HEK293 (cell line): ENCODE results near the gene SLC22A9.

Source experiments
- CTCF ChIA-PET: fragments of 350-600 bp; formaldehyde crosslinking; extraction: SDS; loops from one replicate; lab custom pipeline; 2021; ENCODE audit warnings: antibody characterized with exemption; lab: Yijun Ruan, JAX
- POLR2A ChIA-PET: fragments of 300-600 bp; formaldehyde crosslinking; extraction: SDS; loops from one replicate; lab custom pipeline; 2020; ENCODE audit warnings: antibody characterized with exemption, inconsistent platforms; lab: Yijun Ruan, JAX
- H3K27ac ChIP-seq: fragments of 200-500 bp; sonication (Bioruptor generic); 2 replicates; pipeline ENCODE4 v1.5.1; 2014; ENCODE audit warnings: low read depth, low read length, control low read depth, inconsistent platforms; ENCODE audit errors: extremely low read depth
- H3K36me3 ChIP-seq, 2 experiments: fragments of 200-500 bp in 1 of 2; sonication (Bioruptor generic) in 1 of 2; 1 replicate in 1 of 2; 2 replicates in 1 of 2; pipeline ENCODE4 v1.5.1; 2014 to 2017; ENCODE audit warnings: inconsistent platforms in 2 of 2, low read length in 2 of 2; ENCODE audit not compliant: control insufficient read depth in 2 of 2, insufficient read depth in 1 of 2
- H3K4me1 ChIP-seq: fragments of 200-500 bp; sonication (Bioruptor generic); 2 replicates; pipeline ENCODE4 v1.5.1; 2014; ENCODE audit warnings: mild to moderate bottlenecking, low read length, inconsistent platforms; ENCODE audit not compliant: control insufficient read depth, insufficient read depth
- H3K4me3 ChIP-seq: 2 replicates; pipeline ENCODE4 v1.5.1; 2011; ENCODE audit warnings: low read depth, mild to moderate bottlenecking, control low read depth, low read length, moderate library complexity
- H3K9me3 ChIP-seq: fragments of 200-500 bp; sonication (Bioruptor generic); 2 replicates; pipeline ENCODE4 v1.5.1; 2014; ENCODE audit warnings: low read depth, low read length, inconsistent platforms; ENCODE audit not compliant: control insufficient read depth, insufficient read depth
- KLF1 ChIP-seq: fragments of 450-650 bp; formaldehyde crosslinking; IDR thresholded peaks from 2 replicates; pipeline ENCODE4 v1.5.1; 2016; ENCODE audit warnings: missing biosample characterization, missing genetic modification characterization
- KLF10 ChIP-seq: fragments of 450-650 bp; IDR thresholded peaks from 2 replicates; pipeline ENCODE4 v1.5.1; 2018; ENCODE audit warnings: missing biosample characterization, mild to moderate bottlenecking, missing genetic modification characterization
- SETDB1 ChIP-seq: IDR thresholded peaks from one replicate; pipeline ENCODE4 v1.6.1; 2017; ENCODE audit warnings: mild to moderate bottlenecking, low read length, moderate library complexity, mixed read lengths; ENCODE audit not compliant: insufficient read length
- ZBTB7A ChIP-seq: fragments of 450-650 bp; formaldehyde crosslinking; IDR thresholded peaks from 2 replicates; pipeline ENCODE4 v1.5.1; 2016; ENCODE audit warnings: low read depth, missing biosample characterization, missing genetic modification characterization
- ZEB2 ChIP-seq: fragments of 450-650 bp; formaldehyde crosslinking; IDR thresholded peaks from 2 replicates; pipeline ENCODE4 v1.5.1; 2016; ENCODE audit warnings: missing biosample characterization, missing genetic modification characterization
- ZNF2 ChIP-seq: fragments of 450-650 bp; formaldehyde crosslinking; IDR thresholded peaks from 2 replicates; pipeline ENCODE4 v1.5.1; 2016; ENCODE audit warnings: missing biosample characterization, missing genetic modification characterization
- ZNF292 ChIP-seq: fragments of 450-650 bp; formaldehyde crosslinking; IDR thresholded peaks from 2 replicates; pipeline ENCODE4 v1.5.1; 2016; ENCODE audit warnings: low read depth, missing biosample characterization, missing genetic modification characterization, borderline replicate concordance
- ZNF48 ChIP-seq: fragments of 450-650 bp; formaldehyde crosslinking; IDR thresholded peaks from 2 replicates; pipeline ENCODE4 v1.5.1; 2016; ENCODE audit warnings: missing biosample characterization, missing genetic modification characterization
- ZNF560 ChIP-seq: fragments of 450-650 bp; formaldehyde crosslinking; IDR thresholded peaks from 2 replicates; pipeline ENCODE4 v1.5.1; 2017; ENCODE audit warnings: missing biosample characterization, missing genetic modification characterization, borderline replicate concordance
- ZNF596 ChIP-seq: fragments of 450-650 bp; IDR thresholded peaks from 2 replicates; pipeline ENCODE4 v1.5.0; 2018; ENCODE audit warnings: missing biosample characterization, mild to moderate bottlenecking, missing genetic modification characterization, moderate library complexity
- ZNF621 ChIP-seq: fragments of 450-650 bp; formaldehyde crosslinking; IDR thresholded peaks from 2 replicates; pipeline ENCODE4 v1.5.1; 2017; ENCODE audit warnings: missing biosample characterization, missing genetic modification characterization
- ZNF707 ChIP-seq: fragments of 450-650 bp; formaldehyde crosslinking; IDR thresholded peaks from 2 replicates; pipeline ENCODE4 v1.5.1; 2016; ENCODE audit warnings: missing biosample characterization, missing genetic modification characterization
- ZNF776 ChIP-seq: fragments of 450-650 bp; formaldehyde crosslinking; IDR thresholded peaks from 2 replicates; pipeline ENCODE4 v1.5.0; 2017; ENCODE audit warnings: missing biosample characterization, missing genetic modification characterization, borderline replicate concordance
- TF ChIP-seq, protein P1 (sequence below): fragments of 450-650 bp; formaldehyde crosslinking; IDR thresholded peaks from 2 replicates; pipeline ENCODE4 v1.5.1; 2016; ENCODE audit warnings: missing biosample characterization, missing genetic modification characterization, low read depth
- TF ChIP-seq, protein P2 (sequence below): fragments of 450-650 bp; formaldehyde crosslinking; IDR thresholded peaks from 2 replicates; pipeline ENCODE4 v1.5.1; 2016; ENCODE audit warnings: missing biosample characterization, missing genetic modification characterization
- TF ChIP-seq, protein P3 (sequence below): fragments of 450-650 bp; formaldehyde crosslinking; IDR thresholded peaks from 2 replicates; pipeline ENCODE4 v1.5.1; 2017; ENCODE audit warnings: missing biosample characterization, mild to moderate bottlenecking, missing genetic modification characterization, moderate library complexity
- TF ChIP-seq, protein P4 (sequence below): fragments of 450-650 bp; formaldehyde crosslinking; IDR thresholded peaks from 2 replicates; pipeline ENCODE4 v1.5.1; 2016; ENCODE audit warnings: missing biosample characterization, missing genetic modification characterization

The SLC22A9 gene

DNA sequence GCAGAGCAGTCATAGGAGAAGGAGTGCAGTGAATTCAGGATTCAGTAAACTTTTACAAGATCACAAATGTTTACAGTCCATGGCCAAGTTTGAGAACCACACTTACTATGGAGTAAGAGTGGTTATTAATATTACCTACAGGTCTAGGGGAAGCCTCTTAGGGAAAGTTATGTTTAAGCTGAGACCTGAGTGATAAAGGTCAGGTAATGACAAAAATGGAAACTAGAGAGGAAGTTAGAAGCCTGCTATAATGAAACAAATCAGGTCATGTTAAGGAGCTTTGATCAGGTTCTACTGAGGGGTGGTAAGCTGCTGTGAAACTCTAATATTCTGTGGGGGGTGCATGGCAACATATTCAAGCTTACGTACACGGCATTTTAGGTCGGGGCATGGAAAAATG is 32.5 kb upstream of the SLC22A9 start (continued):
- no peak for TF ChIP-seq ZNF621 (tag by site-specific recombination)

DNA sequence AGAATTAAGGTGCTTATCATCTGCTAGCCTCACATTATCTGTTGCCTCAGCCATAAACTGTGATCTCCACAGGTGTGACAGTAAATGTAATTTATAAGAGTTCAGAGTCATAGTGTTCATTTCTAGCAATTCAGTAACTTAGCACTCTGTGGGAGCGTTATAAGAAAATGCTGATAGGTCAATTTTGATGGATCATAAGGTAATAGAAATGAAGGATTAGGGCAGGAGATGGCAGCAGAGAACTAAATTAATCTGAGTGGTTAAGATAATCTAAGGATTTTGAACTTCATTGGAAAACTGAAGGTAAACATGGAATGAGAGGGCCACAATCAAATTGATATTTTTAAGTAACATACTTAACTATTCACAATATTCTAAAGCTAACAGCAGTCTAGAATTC is 26.5 kb upstream of the SLC22A9 start:
- no peak overlapping the region for H3K27ac ChIP-seq
- TF ChIP-seq SETDB1 (no peak), ZNF776 (tag by site-specific recombination) (no peak), ZNF292 (tag by site-specific recombination) (no peak), KLF1 (tag by site-specific recombination) (no peak), ZNF48 (tag by site-specific recombination) (no peak), ZBTB7A (tag by site-specific recombination) (no peak), ZEB2 (tag by site-specific recombination) (no peak), KLF10 (tag by site-specific recombination) (no peak), ZNF560 (tag by site-specific recombination) (no peak), ZNF2 (tag by site-specific recombination) (no peak), ZNF707 (tag by site-specific recombination) (no peak), ZNF596 (tag by site-specific recombination) (no peak)
- TF ChIP-seq, protein P1, sequence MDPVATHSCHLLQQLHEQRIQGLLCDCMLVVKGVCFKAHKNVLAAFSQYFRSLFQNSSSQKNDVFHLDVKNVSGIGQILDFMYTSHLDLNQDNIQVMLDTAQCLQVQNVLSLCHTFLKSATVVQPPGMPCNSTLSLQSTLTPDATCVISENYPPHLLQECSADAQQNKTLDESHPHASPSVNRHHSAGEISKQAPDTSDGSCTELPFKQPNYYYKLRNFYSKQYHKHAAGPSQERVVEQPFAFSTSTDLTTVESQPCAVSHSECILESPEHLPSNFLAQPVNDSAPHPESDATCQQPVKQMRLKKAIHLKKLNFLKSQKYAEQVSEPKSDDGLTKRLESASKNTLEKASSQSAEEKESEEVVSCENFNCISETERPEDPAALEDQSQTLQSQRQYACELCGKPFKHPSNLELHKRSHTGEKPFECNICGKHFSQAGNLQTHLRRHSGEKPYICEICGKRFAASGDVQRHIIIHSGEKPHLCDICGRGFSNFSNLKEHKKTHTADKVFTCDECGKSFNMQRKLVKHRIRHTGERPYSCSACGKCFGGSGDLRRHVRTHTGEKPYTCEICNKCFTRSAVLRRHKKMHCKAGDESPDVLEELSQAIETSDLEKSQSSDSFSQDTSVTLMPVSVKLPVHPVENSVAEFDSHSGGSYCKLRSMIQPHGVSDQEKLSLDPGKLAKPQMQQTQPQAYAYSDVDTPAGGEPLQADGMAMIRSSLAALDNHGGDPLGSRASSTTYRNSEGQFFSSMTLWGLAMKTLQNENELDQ, result no peak
- TF ChIP-seq, protein P2, sequence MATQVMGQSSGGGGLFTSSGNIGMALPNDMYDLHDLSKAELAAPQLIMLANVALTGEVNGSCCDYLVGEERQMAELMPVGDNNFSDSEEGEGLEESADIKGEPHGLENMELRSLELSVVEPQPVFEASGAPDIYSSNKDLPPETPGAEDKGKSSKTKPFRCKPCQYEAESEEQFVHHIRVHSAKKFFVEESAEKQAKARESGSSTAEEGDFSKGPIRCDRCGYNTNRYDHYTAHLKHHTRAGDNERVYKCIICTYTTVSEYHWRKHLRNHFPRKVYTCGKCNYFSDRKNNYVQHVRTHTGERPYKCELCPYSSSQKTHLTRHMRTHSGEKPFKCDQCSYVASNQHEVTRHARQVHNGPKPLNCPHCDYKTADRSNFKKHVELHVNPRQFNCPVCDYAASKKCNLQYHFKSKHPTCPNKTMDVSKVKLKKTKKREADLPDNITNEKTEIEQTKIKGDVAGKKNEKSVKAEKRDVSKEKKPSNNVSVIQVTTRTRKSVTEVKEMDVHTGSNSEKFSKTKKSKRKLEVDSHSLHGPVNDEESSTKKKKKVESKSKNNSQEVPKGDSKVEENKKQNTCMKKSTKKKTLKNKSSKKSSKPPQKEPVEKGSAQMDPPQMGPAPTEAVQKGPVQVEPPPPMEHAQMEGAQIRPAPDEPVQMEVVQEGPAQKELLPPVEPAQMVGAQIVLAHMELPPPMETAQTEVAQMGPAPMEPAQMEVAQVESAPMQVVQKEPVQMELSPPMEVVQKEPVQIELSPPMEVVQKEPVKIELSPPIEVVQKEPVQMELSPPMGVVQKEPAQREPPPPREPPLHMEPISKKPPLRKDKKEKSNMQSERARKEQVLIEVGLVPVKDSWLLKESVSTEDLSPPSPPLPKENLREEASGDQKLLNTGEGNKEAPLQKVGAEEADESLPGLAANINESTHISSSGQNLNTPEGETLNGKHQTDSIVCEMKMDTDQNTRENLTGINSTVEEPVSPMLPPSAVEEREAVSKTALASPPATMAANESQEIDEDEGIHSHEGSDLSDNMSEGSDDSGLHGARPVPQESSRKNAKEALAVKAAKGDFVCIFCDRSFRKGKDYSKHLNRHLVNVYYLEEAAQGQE, result no peak
- TF ChIP-seq, protein P3, sequence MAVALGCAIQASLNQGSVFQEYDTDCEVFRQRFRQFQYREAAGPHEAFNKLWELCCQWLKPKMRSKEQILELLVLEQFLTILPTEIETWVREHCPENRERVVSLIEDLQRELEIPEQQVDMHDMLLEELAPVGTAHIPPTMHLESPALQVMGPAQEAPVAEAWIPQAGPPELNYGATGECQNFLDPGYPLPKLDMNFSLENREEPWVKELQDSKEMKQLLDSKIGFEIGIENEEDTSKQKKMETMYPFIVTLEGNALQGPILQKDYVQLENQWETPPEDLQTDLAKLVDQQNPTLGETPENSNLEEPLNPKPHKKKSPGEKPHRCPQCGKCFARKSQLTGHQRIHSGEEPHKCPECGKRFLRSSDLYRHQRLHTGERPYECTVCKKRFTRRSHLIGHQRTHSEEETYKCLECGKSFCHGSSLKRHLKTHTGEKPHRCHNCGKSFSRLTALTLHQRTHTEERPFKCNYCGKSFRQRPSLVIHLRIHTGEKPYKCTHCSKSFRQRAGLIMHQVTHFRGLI (tag by site-specific recombination), result no peak
- TF ChIP-seq, protein P4, sequence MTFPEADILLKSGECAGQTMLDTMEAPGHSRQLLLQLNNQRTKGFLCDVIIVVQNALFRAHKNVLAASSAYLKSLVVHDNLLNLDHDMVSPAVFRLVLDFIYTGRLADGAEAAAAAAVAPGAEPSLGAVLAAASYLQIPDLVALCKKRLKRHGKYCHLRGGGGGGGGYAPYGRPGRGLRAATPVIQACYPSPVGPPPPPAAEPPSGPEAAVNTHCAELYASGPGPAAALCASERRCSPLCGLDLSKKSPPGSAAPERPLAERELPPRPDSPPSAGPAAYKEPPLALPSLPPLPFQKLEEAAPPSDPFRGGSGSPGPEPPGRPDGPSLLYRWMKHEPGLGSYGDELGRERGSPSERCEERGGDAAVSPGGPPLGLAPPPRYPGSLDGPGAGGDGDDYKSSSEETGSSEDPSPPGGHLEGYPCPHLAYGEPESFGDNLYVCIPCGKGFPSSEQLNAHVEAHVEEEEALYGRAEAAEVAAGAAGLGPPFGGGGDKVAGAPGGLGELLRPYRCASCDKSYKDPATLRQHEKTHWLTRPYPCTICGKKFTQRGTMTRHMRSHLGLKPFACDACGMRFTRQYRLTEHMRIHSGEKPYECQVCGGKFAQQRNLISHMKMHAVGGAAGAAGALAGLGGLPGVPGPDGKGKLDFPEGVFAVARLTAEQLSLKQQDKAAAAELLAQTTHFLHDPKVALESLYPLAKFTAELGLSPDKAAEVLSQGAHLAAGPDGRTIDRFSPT, result no peak
- no peaks in the 10 kb centered on the region for H3K4me1 ChIP-seq
- POLR2A ChIA-PET, result no interaction called here
- no peaks in the 10 kb centered on the region for H3K36me3 ChIP-seq
- CTCF ChIA-PET, result interaction anchor here (0.6 to 0.7 kb wide), 2 partner anchors 53 to 662 kb away, joined by 3 to 5 read pairs; no protein-coding TSS in a partner anchor
- H3K9me3 ChIP-seq, result no peaks in the 10 kb centered on the region
- no peak overlapping the region for H3K4me3 ChIP-seq
